ENCODE results near the gene C15orf39.

C15orf39 gene

GRCh38 chr15:75201616-75202250, at the start of gene C15orf39:
Gene C15orf39, plus strand, starts transcription at chr15:75201882. Its CDS starts 4,167 bp downstream, at chr15:75206049.
- TF ChIP-seq CTCF (IDR thresholded peaks at IDR 0.05): peak; percentile 96

- TF ChIP-seq CTCF (IDR thresholded peaks at IDR 0.05): no peak
Observed at GRCh38 chr15:75152382-75153079, 49.2 kb upstream of the C15orf39 start.

- no peak for TF ChIP-seq CTCF (IDR thresholded peaks at IDR 0.05)
Observed at GRCh38 chr15:75153087-75153486, 48.6 kb upstream of the C15orf39 start.

GRCh38 chr15:75153565-75154276, 48.0 kb upstream of the C15orf39 start:
- no peak for TF ChIP-seq CTCF (IDR thresholded peaks at IDR 0.05)

- TF ChIP-seq CTCF (IDR thresholded peaks at IDR 0.05): no peak
Observed at GRCh38 chr15:75154461-75155062, 47.1 kb upstream of the C15orf39 start.

GRCh38 chr15:75156326-75157215, 45.1 kb upstream of the C15orf39 start:
- no peak for TF ChIP-seq CTCF (IDR thresholded peaks at IDR 0.05)

- TF ChIP-seq CTCF (IDR thresholded peaks at IDR 0.05): no peak
Observed at GRCh38 chr15:75158402-75158801, 43.3 kb upstream of the C15orf39 start.
